Endothelial cell of umbilical vein (primary cell): ENCODE data around the gene ATP13A2. TPM values are rescaled to one million over a fixed set of nuclear protein-coding genes. Genes with fewer than 3 reads are reported as not detected.

Experiments used
- BruUV-seq: library from RNA; stranded (reverse); fragments of 400-500 nt; replicated peaks from 2 replicates; lab custom pipeline; 2021; lab: Mats Ljungman, UMichigan
- CTCF ChIA-PET: fragments of 300-600, 350-600 bp; sonication (Branson Sonifier 250); formaldehyde crosslinking; loops from one replicate; lab custom pipeline; 2021; ENCODE audit warnings: antibody characterized with exemption, inconsistent platforms; lab: Charles Lee
- POLR2A ChIA-PET: fragments of 300-600, 350-600 bp; sonication (Branson Sonifier 250); formaldehyde crosslinking; loops from one replicate; lab custom pipeline; 2021; ENCODE audit warnings: antibody characterized with exemption, inconsistent platforms; lab: Charles Lee
- DNase-seq: peaks from one replicate; pipeline ENCODE4 v3.0.0-alpha.2; 2011; ENCODE audit warnings: low read depth, low spot score
- FAIRE-seq: peaks from 2 replicates; lab custom pipeline; 2011; peaks lifted over from hg19 to GRCh38; lab: Jason Lieb, UNC
- H2AFZ ChIP-seq: 2 replicates; pipeline ENCODE4 v1.6.0; 2012; ENCODE audit warnings: low read depth, low read length, control low read depth, inconsistent platforms
- H3K27ac ChIP-seq: 2 replicates; pipeline ENCODE4 v1.5.1; 2011; ENCODE audit warnings: low read depth, mild to moderate bottlenecking, control low read depth, low read length, moderate library complexity; ENCODE audit not compliant: insufficient read depth
- H3K27me3 ChIP-seq, 2 experiments: 2 replicates each; pipeline versions ENCODE4 v1.6.0 to v1.6.1; 2011; ENCODE audit warnings: low read length in 2 of 2, mixed read lengths in 1 of 2; ENCODE audit not compliant: control insufficient read depth in 2 of 2, insufficient read depth in 2 of 2
- H3K36me3 ChIP-seq, 2 experiments: 2 replicates in 1 of 2; 3 replicates in 1 of 2; pipeline ENCODE4 v1.5.1; 2011; ENCODE audit warnings: low read length in 2 of 2, mild to moderate bottlenecking in 1 of 2, moderate library complexity in 1 of 2; ENCODE audit not compliant: control insufficient read depth in 2 of 2, insufficient read depth in 2 of 2; ENCODE audit errors: extremely low read depth in 1 of 2
- H3K4me1 ChIP-seq: 3 replicates; pipeline ENCODE4 v1.5.1; 2011; ENCODE audit warnings: mild to moderate bottlenecking, low read length; ENCODE audit not compliant: control insufficient read depth, insufficient read depth; ENCODE audit errors: extremely low read depth
- H3K4me2 ChIP-seq: 2 replicates; pipeline ENCODE4 v1.6.1; 2011; ENCODE audit warnings: low read length, control low read depth, mixed read lengths; ENCODE audit not compliant: insufficient read depth
- H3K4me3 ChIP-seq, 3 experiments: fragments of 200-600 bp in 1 of 3; sonication (generic), shearing (Covaris generic) in 1 of 3; replicated peaks in 1 of 3; 2 replicates each; pipeline ENCODE4 v1.5.1; 2011 to 2016; ENCODE audit warnings: control low read depth in 3 of 3, low read length in 3 of 3, mild to moderate bottlenecking in 2 of 3, inconsistent platforms in 1 of 3, low read depth in 1 of 3, moderate library complexity in 1 of 3; ENCODE audit not compliant: insufficient read depth in 1 of 3
- H3K79me2 ChIP-seq: 2 replicates; pipeline ENCODE4 v1.6.0; 2012; ENCODE audit warnings: low read length, inconsistent platforms; ENCODE audit not compliant: control insufficient read depth, insufficient read depth
- H3K9ac ChIP-seq: replicated peaks from 2 replicates; pipeline ENCODE3; 2011; ENCODE audit warnings: low read length, control low read depth; ENCODE audit not compliant: insufficient read depth; ENCODE audit errors: extremely low read depth
- H3K9me1 ChIP-seq: replicated peaks from 3 replicates; pipeline ENCODE4 v1.6.0; 2011; ENCODE audit warnings: mild to moderate bottlenecking, low read length; ENCODE audit not compliant: control insufficient read depth, insufficient read depth; ENCODE audit errors: extremely low read depth
- H3K9me3 ChIP-seq: replicated peaks from 2 replicates; pipeline ENCODE4 v1.5.1; 2012; ENCODE audit warnings: low read length, inconsistent platforms; ENCODE audit not compliant: control insufficient read depth, insufficient read depth
- H4K20me1 ChIP-seq: replicated peaks from 2 replicates; pipeline ENCODE3; 2011; ENCODE audit warnings: mild to moderate bottlenecking, low read length; ENCODE audit not compliant: control insufficient read depth, insufficient read depth; ENCODE audit errors: extremely low read depth
- EZH2 ChIP-seq: IDR thresholded peaks from 2 replicates; pipeline ENCODE4 v1.6.1; 2012; ENCODE audit warnings: borderline replicate concordance, low read depth, mild to moderate bottlenecking, moderate library complexity, low read length, inconsistent platforms; ENCODE audit not compliant: severe bottlenecking
- FOS ChIP-seq: IDR thresholded peaks from 2 replicates; pipeline ENCODE4 v1.6.1; 2011; ENCODE audit warnings: mild to moderate bottlenecking, low read length, moderate library complexity, borderline replicate concordance; ENCODE audit not compliant: insufficient read depth
- GATA2 ChIP-seq: IDR thresholded peaks from 2 replicates; pipeline ENCODE4 v1.7.0; 2011; ENCODE audit warnings: low read depth, mild to moderate bottlenecking, moderate library complexity, mixed read lengths, low read length; ENCODE audit not compliant: insufficient read length, insufficient read depth
- MYC ChIP-seq: IDR thresholded peaks from one replicate; pipeline ENCODE4 v1.6.1; 2011; ENCODE audit warnings: mild to moderate bottlenecking, low read depth, low read length
- POLR2A ChIP-seq: IDR thresholded peaks from 2 replicates; pipeline ENCODE4 v1.6.1; 2012; ENCODE audit warnings: low read depth, mild to moderate bottlenecking, control low read depth, low read length
- dilution Hi-C: fragments of 300-500 bp; cut with MboI; formaldehyde crosslinking; loops from one replicate; pipeline ENCODE4 v1.15.0; 2019; ENCODE audit warnings: low sequenced_read_pairs; ENCODE audit not compliant: extremely low pct_ligation_motif_present
- intact Hi-C: fragments of 100-400 bp; cut with micrococcal nuclease; formaldehyde crosslinking; loops from one replicate; pipeline ENCODE4 v1.10.0; 2022
- polyA plus RNA-seq, 4 experiments: library from polyadenylated mRNA; depleted of rRNA in 3 of 4; stranded (reverse) in 3 of 4; unstranded in 1 of 4; fragments of >200 nt; gene quantifications; 2 replicates each; pipeline versions ENCODE4 v1.2.1 to v1.2.3, GENCODE V29; 2011 to 2012; ENCODE audit warnings: missing spikeins in 1 of 4
- total RNA-seq: library from RNA; stranded (reverse); gene quantifications from 2 replicates; pipeline ENCODE4 v1.2.3, GENCODE V29; 2021
- TF ChIP-seq, protein P1 (sequence below): IDR thresholded peaks from 2 replicates; pipeline ENCODE4 v1.6.1; 2011; ENCODE audit not compliant: insufficient read depth, insufficient read length
- TF ChIP-seq, protein P2 (sequence below), 2 donors: IDR thresholded peaks; 1 replicate in 1 of 2; 2 replicates in 1 of 2; pipeline ENCODE4 v1.5.1; 2011; ENCODE audit warnings: low read length in 2 of 2, mild to moderate bottlenecking in 2 of 2, moderate library complexity in 2 of 2, control low read depth in 1 of 2, inconsistent platforms in 1 of 2, low read depth in 1 of 2; ENCODE audit not compliant: insufficient read depth in 1 of 2; ENCODE audit errors: extremely low read depth in 1 of 2

The ATP13A2 gene
- total and polyA plus RNA-seq, 2 donors (not counting 3 experiments of a cell fraction or from before 2014, with no cell fraction given) = 44.9 to 60.6 TPM

DNA sequence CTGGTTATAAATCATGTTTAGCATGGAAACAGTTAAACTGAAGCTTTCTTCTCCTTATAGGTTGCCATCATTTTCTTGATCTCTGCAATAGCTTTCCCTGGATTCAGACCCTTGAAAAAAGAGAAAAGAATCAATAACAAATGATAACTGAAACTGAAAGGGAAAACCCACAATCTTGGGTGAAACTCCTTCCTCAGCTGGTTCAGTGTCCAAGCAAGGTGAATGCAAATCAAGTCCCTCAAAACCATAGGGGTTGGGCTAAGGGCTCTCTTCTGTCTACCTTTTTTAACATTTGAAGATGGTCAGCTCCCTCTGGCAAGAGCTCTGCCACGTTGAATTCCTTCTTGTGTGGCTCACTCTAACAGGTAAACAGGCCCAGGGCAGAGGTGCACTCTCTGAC is 7.1 kb upstream of the ATP13A2 start:
- Histone ChIP-seq H3K9ac (no peak overlapping the region), H3K36me3 (peaks cover 18 to 32% of the 10 kb centered on the region in 2 experiments), H3K27me3 (no peaks in the 10 kb centered on the region), H3K9me1 (no peaks in the 10 kb centered on the region), H3K9me3 (no peaks in the 10 kb centered on the region), H3K27ac (no peak overlapping the region), H3K4me3 (no peak overlapping the region), H3K4me2 (no peak overlapping the region), H3K79me2 (no peaks in the 10 kb centered on the region), H4K20me1 (no peaks in the 10 kb centered on the region), H2AFZ (no peak overlapping the region), H3K4me1 (peaks cover 6% of the 10 kb centered on the region)
- FAIRE-seq = no peak
- dilution Hi-C loops (no loop called here), intact Hi-C loops (no loop called here)
- TF ChIP-seq, protein P1, sequence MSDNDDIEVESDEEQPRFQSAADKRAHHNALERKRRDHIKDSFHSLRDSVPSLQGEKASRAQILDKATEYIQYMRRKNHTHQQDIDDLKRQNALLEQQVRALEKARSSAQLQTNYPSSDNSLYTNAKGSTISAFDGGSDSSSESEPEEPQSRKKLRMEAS = no peak
- TF ChIP-seq MYC (no peak), FOS (no peak), EZH2 (no peak), POLR2A (no peak), GATA2 (no peak)
- TF ChIP-seq, protein P2, sequence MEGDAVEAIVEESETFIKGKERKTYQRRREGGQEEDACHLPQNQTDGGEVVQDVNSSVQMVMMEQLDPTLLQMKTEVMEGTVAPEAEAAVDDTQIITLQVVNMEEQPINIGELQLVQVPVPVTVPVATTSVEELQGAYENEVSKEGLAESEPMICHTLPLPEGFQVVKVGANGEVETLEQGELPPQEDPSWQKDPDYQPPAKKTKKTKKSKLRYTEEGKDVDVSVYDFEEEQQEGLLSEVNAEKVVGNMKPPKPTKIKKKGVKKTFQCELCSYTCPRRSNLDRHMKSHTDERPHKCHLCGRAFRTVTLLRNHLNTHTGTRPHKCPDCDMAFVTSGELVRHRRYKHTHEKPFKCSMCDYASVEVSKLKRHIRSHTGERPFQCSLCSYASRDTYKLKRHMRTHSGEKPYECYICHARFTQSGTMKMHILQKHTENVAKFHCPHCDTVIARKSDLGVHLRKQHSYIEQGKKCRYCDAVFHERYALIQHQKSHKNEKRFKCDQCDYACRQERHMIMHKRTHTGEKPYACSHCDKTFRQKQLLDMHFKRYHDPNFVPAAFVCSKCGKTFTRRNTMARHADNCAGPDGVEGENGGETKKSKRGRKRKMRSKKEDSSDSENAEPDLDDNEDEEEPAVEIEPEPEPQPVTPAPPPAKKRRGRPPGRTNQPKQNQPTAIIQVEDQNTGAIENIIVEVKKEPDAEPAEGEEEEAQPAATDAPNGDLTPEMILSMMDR (IDR thresholded peaks at IDR 0.05; ENCODE audit: extremely low read depth in 1 of 2, insufficient read depth in 1 of 2, low read depth in 1 of 2, low read length in 2 of 2) = no peak
- DNase-seq = no peak
- POLR2A ChIA-PET = no interaction called here
- no TSS peak for BruUV-seq
- CTCF ChIA-PET = interaction anchor here (1.0 to 2.3 kb wide), 5 partner anchors 26 to 95 kb away, joined by 3 to 6 read pairs (median 4); no protein-coding TSS in a partner anchor
